Endometrial microvascular endothelial cells (primary cell): ENCODE measurements around the gene VPS11. TPM values are rescaled to one million over a fixed set of nuclear protein-coding genes. Genes with fewer than 3 reads are reported as not detected.
"Not testable (repeated sequence)": the region's sequence is repeated elsewhere in the genome, so short reads cannot be mapped to it uniquely, and the experiment has no call there.

Source experiments
- in situ Hi-C: cut with HindIII; loops from 2 replicates; pipeline ENCODE4 v1.10.0; 2017; ENCODE audit warnings: low sequenced_read_pairs, low pct_unique_long_range_greater_than_20kb; ENCODE audit errors: inconsistent ontology term
- total RNA-seq: library from RNA; depleted of rRNA; stranded (reverse); fragments of >200 nt; gene quantifications from one replicate; pipeline ENCODE4 v1.2.3, GENCODE V29; 2015; ENCODE audit errors: inconsistent ontology term

VPS11 gene
- total RNA-seq, 1 donor from 2014 or later = 23.9 TPM

DNA sequence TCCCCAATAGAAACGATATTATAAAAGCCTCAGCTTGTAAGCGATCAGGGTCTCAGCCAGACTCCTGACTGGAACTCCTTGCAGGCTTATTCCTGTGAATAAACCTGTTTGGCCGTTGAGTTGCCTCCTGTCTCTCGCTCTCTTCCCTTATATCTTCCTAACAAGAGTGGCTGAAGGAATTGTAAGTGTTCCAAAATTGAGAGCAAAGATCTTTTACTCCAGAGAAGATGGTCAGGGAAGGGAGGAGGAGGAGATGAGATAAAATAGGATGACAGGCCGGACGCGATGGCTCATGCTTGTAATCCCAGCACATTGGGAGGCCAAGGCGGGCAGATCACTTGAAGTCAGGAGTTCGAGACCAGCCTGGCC lies 35.7 kb upstream of the VPS11 start:
- in situ Hi-C loops = no loop called here

DNA sequence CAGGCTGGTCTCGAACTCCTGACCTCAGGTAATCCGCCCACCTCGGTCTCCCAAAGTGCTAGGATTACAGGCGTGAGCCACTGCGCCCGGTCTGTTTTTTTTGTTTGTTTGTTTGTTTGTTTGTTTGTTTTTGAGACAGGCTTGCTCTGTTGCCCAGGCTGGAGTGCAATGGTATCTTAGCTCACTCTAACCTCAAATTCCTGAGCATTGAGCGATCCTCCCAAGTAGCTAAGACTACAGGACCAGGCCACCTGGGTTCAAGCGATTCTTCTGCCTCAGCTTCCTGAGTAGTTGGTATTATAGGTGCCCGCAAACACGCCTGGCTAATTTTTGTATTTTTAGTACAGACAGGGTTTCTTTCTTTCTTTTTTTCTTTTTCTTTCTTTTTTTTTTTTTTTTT lies 34.2 kb upstream of the VPS11 start:
- in situ Hi-C loops = not testable (repeated sequence)

DNA sequence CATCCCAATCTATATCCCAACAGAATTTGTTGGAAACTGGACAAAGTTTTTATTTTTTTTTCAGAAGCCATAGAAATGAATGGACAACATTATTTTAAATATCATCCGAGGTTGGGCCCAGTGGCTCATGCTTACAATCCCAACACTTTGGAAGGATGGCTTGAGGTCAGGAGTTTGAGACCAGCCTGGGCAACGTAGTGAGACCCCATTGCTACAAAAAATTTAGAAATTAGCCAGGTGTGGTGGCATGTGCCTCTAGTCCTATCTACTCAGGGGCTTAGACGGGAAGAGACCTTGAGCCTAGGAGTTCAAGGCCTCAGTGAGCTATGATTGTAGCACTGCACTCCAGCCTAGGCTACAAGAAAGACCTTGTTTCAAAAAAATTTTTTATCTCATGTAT lies 32.8 kb upstream of the VPS11 start:
- in situ Hi-C loops = no loop called here

DNA sequence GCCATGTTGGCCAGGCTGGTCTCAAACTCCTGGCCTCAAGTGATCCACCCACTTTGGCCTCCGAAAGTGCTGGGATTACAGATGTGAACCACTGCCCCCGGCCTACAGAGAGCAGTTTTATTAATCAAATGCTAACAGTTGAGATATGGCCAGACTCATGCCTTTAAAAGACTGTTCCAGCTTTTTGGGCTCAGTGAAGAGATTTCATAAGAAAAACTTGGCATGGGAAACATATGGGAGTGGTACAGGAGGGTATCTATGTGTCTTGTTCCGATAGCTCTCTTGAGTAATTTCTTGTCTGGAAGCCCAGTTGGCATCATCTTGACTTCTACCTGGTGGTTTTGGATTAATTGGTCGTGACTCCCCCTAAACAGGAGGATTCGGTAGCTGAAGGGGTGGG lies 28.7 kb upstream of the VPS11 start:
- in situ Hi-C loops = no loop called here

DNA sequence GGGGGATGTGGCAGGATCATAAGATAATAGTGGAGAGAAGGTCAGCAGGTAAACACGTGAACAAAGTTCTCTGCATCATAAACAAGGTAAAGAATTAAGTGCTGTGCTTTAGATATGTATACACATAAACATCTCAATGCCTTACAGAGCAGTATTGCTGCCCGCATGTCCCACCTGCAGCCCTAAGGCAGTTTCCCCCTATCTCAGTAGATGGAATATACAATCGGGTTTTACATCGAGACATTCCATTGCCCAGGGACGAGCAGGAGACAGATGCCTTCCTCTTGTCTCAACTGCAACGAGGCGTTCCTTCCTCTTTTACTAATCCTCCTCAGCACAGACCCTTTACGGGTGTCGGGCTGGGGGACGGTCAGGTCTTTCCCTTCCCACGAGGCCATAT lies 28.1 kb upstream of the VPS11 start:
- in situ Hi-C loops = not testable (repeated sequence)

DNA sequence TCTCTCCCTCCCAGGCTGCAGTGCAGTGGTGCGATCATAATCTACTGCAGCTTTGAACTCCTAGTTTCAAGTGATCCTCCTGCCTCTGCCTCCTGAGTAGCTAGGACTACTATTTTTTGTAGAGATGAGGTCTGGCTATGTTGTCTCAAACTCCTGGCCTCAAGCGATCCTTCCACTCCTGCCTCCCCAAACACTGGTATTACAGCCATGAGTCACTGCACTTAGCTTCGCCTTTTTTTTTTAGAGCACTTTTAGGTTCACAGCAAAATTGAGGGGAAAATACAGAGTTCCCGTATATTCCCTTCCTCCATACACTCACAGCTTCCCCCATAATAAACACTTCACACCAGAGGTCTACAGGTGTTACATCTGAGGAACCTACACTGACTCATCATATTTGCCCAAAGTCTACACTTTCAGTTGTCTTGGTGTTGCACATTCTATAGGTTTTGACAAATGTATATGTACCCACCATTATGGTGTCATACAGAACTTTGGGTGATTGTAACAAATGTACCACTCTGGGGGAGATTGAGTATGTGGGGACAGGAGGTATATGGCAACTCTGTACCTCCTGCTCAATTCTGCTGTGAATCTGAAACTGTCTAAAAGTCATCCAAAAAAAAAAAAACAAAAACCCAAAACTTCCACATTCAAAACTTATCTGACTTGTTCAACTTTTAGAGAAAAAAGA lies 25.6 kb upstream of the VPS11 start:
- in situ Hi-C loops = no loop called here

DNA sequence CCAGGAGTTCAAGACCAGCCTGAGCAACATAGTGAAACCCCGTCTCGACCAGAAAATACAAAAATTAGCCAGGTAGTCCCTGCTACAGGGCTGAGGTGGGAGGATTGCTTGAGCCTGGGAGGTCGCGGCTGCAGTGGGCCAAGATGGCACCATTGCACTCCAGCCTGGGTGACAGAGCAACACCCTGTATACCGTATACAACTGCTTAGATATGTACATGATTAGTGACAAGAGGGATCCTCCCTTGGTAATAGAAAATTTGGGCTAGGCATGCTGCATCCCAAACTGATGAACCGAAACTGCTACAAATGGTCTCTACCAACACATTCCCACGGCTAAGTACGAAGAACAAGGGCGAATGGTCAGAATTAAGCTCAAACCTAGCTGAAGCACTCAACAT lies 24.7 kb upstream of the VPS11 start:
- in situ Hi-C loops = no loop called here

DNA sequence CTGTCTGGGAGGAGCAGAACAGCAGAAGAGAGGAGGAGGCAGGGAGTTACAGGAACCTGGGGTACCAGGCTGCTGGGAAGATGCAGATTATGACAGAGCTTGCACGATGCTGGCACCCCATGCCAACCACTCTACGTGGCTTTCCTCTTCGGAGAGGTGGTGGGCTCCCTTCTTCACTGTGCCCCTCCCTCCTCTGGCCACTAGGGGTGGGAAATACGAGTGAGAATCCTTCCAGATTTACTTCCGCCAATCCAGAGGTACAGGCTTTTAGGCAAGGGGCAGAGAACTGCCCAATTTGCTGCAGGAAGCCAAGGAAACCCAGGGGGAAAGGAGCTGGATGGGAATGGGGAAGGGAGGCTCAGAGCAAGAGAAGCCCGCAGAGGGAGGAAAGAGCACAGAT lies 22.9 kb upstream of the VPS11 start:
- in situ Hi-C loops = no loop called here

DNA sequence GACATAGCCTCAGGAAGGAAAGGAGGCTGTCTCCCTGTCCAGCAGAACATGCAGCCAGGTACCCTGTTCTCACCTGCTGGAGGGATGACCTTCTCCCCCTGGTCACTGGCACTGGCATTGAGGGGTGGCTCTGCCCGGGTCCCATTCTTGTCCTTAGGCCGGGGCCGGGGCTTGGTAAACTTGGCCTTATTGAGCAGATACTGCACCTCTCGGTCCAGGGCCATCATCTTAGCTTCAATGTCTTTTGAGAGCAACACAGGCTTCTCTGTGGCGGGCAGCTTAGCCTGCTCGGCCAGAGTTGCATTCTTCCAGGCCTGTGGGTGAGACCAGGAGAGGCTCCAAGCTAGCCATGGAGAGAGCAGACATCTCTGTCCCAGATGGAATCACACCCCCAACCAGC lies 21.1 kb upstream of the VPS11 start:
- in situ Hi-C loops = no loop called here

DNA sequence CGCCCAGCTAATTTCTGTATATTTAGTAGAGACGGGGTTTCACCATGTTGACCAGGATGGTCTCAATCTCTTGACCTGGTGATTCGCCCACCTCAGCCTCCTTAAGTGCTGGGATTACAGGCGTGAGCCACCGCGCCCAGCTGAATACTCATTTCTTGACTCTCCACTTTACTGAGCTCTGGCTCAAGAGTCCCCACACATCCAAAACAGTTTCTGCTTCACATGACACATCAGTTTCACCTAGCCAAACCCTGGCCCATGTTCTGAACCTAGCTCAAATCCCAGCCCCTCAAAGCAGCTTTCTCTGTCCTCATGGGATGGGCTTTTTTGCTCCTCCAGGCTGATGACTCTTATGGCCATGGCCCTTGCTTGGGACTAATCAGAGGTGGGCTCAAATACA lies 20.4 kb upstream of the VPS11 start:
- in situ Hi-C loops = no loop called here

DNA sequence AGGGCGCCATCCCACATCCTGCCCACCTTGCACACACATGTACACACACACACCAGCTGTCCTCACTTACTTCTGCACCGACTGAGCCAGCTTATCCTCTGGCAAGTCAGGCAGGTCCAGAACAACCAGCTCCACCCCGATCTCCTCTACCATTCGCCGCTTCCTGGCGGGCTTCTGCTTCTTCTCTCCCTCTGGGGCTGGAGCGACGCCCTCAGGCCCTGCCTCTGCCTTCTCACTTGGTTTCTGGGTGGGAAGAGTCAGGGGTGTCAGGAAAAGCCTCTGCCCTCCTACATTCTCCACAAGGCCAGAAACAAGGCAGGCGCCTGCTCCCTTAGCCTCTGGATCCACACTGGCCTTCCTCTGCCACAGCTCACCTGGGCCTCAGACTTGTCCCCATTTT lies 19.0 kb upstream of the VPS11 start:
- in situ Hi-C loops = no loop called here

DNA sequence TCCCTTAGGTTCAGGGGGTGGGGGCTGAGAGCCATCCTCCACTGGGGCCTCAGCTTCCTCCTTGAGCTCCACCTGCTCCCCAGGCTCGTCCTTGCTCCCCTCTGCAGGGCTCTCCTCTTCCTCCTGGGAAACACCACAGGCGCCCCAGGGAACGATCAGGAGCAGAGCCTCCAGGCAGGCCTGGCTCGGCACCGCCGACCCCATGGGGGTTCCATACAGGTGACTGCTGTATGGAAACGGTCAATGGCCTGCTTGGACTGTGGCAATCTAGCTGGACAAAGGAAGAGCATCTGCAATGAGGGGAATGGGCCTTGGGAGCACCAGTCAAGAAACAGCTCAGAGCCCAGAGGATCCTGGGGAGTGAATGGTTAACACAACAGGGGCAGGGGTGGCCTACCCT lies 18.5 kb upstream of the VPS11 start:
- in situ Hi-C loops = no loop called here

DNA sequence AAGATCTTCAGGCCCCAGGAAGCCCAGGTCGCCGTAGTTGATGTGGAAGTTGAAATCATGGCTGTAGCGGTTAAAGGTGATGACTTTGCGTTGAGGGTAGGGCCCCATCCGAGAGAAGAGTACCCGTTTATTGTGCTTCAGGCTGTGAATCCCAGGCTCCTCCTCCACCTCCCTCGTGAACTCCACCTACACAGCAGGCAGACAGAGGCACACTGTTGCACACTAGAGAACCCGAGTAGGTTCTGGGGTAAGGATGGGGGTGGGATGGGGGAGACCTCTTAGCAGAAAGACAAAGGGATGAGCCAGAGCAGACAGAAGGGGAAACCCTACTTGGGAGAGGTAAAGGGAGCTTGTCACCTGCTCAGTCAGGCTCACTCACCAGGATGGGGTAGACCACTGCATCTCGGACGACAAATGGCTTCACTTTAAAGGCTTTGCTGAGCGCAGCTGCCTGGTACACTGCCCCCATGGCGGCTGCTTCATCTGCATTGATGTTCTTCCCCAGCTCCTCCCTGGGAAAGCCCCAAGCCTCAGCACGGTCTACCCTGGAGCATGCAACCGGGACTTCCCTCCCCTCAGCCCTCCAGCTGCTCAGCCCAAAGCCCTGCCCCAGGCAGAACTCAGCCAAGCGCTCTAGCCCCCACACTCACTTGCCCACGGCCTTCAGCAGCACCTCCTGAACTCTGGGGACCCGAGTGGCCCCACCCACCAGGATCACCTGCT lies 16.0 kb upstream of the VPS11 start:
- in situ Hi-C loops = no loop called here

DNA sequence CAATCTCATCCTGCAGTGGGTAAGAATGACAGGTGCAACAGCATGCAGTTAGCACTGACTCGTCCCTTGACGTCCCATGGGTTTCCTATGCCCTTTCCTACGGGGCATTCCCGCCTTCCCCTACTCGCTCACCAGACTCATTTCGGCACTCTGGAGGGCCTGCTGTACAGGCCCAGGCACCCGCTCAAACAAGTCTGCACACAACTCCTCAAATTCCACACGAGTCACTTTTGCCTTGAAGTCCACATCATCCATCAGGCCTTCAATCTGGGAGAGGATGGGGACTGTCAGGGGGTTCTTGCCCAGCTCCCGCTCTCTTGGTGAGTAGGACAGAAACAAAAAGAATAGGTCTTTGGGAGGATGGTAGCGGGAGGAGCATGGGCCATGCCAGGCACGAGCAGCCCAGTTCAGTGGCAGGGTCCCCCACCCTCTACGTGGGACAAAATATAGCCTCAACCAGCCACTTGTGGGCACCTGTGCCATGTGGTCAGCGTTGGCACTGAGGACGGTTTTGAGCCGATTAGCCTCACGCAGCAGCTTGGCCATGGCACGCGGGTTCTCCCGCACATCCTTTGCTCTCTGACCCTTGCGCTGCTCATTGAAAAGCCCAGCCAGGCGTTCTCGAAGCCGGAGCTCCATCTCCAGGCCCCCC lies 15.3 kb upstream of the VPS11 start:
- in situ Hi-C loops = no loop called here

DNA sequence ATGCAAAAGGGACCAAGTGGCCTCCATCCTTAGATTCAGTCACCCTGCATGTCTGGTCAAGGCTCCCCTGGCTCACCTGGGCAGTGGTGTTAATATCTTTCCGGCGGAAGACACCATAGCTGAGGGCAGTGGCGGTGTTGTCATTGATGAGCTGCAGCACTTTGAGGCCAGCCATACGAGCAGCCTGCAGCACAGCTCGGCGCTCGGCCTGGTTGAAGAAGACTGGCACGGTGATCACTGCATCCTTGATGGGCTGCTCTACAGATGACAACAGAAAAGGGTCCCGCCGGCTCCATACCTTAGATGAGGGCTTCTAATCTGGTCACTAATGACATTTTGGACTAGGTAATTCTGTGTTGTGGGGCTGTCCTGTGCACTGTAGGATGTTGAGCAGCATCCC lies 13.2 kb upstream of the VPS11 start:
- in situ Hi-C loops = no loop called here

DNA sequence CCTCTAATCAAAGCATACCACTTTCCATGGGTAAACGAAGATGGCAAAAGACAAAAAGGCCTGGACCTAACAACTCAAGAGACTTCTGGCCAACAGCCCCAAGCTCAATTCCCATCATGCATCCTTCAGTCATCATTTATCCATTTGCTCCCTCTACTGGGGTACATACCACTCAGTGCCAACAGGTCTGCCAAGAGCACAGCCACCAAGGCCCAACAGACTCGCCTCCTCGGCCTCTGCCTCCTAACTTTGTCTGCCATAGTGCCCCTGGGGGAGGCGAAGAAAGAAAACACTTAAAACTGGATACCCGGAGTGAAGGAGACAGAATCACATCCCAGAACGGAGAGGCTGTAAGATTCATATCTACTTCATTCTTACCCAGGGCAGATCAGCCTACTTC lies 11.7 kb upstream of the VPS11 start:
- in situ Hi-C loops = no loop called here

DNA sequence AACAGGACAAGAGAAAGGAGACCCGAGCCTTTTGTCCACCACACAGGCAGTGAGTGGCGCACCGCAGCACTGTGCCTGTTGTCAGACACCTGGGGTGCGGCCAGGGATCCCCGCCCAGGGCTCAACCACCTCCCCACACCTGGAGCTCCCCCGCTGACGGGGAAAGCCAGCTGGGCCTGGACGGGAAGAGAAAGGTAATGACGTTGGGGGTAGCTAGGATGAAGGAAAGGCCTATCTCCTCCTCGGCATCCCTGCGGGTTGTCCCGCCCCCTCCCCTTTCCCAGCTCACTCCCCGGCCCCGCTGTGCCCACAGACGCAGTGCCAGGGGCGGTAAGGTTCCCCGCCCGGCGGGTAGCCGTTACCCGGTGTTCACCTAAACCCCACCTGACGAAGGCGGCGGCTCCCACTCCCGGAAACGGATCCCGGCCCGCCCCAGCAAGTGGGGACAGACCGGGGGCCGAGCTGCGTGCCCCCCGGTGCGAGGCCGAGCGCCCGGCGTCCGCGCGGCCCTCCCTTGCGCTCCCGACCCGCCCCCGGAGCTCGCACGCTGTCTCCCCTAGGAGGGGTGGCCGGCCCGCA lies 11.1 kb upstream of the VPS11 start:
- in situ Hi-C loops = no loop called here

DNA sequence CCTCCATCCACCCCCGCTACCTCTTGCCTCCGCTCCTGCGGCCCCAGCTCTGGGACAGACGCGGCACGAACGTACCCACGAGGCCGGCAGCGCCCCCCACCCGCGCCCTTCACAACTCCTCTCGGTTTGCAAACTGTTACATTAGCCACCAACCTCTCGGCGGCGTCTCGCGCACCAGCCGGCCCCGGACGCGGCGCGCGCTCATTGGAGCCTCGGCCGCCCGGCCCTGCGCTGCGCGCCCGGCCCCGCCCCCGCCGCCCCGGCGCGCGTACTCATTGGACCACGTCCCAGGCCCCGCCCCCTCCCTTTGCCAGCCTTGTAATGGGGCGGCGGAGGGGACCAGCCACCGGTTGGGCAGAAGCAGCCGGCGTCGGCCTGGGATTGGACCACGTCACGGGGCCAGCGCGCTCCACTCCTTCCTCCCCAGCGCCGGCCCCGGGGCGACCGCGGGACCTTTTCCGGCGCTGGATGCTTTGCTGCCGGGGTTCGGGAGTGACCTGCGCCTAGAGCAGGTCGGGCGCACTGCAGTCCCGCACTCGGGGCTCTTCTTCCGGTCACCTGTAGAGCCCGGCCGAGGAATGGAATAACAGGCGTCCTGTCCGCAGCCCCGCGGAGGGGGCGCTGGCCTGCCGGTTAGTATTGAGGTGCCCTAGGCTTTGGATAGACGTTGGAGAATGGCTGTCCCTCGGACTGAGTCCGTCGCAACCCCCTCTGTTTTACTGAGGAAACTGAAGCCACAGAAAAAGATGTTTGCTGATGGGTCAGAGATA lies 10.4 kb upstream of the VPS11 start, which contains the start of gene HYOU1:
Gene HYOU1 (minus strand): TSS at position 206 of the 770 bp plus-strand sequence. CDS start 1,045 bp downstream, outside the sequence.
- in situ Hi-C loops = no loop called here

DNA sequence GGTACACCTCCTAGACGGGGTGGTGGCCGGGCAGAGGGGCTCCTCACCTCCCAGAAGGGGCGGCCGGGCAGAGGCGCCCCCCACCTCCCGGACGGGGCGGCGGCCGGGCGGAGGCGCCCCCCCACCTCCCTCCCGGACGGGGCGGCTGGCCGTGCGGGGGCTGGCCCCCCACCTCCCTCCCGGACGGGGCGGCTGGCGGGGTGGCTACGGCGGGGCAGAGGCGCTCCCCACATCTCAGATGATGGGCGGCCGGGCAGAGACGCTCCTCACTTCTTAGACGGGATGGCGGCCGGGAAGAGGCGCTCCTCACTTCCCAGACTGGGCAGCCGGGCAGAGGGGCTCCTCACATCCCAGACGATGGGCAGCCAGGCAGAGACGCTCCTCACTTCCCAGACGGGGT lies 8.5 kb upstream of the VPS11 start:
- in situ Hi-C loops = not testable (repeated sequence)
